GM21619 (cell line): ENCODE data around the gene TEX48.

Experiments used
- ATAC-seq: cut with Tn5 transposase; IDR thresholded peaks from one replicate; pipeline ENCODE4 v1.9.1; 2021; ENCODE audit not compliant: unreplicated experiment

Gene TEX48

DNA sequence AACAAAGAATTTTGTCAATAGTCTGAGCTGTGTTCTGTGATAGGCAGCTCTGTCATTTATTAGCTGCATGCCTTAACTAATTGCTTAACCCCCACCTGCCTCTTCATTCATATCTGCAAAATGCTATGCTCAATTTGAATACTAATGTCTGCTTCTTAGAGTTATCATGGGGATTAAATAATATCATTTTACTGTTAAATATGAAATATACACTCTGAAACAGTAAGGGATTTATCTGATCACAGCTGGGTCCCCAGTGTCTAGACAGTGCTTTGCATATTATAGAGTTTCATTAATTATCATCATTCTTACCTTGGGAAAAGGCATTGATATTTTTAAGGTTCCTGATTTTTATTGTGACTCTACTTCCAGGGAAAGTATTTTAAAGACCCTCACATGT, 12.0 kb downstream of the TEX48 start:
- ATAC-seq, result no peak

DNA sequence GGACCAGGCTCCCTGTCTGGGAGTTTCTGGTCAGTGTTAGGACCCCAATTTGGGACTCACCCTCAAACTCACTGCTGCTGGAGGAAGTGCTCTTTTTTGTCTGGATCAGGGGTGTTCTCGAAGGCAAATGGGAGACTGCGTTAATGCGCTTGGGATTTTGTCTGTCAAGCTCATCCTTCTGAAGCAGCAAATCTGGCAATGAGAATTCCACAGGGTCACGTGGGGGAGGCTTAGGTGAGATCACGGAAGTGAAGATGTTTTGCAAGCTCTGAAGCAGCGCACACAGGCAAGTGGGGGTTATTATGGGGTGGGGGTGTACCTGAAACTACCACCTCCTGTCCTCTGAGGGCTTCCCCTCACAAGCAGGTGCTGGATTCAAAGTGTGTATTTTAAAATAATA, 13.8 kb downstream of the TEX48 start:
- ATAC-seq, result no peak

DNA sequence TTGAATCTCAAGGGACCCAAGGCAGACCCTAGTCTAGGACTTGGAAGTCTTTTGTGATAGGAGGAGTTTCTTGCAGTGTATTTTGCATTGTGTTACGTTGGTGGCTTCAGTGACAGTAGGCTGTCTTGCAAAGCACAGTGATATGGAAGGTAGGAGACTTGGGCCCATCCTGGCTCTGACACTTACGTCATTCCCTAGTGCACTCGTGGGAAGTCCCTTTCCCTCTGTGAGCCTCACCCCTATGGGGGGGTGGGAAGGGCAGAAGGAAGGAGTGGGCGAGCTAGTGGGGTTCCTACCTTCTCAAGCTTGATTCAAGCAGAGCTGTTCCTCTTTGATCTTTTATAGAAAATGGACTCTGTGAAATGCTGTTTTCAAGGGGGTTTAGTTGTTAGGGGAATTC, 15.1 kb downstream of the TEX48 start:
- no peak for ATAC-seq

DNA sequence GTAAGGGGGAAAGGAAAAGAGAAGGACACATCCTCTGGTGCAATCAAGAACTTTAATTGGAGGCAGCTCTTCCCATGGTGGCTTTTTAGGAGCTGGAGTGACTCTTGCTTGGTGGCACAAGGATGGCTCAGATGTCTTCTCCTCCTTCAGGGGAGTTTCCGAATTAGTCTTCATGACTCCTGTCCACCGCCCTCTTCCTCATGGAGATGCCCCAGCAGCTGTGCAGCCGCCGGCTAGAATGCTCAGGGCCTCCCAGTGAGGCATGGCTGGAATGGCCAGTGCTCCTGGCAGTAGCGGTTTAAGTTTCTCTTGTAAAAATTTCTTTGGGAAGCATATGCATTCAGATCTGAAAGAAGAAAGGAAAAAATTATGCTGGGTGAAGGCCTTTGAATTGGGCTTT, 15.6 kb downstream of the TEX48 start:
- no peak for ATAC-seq

DNA sequence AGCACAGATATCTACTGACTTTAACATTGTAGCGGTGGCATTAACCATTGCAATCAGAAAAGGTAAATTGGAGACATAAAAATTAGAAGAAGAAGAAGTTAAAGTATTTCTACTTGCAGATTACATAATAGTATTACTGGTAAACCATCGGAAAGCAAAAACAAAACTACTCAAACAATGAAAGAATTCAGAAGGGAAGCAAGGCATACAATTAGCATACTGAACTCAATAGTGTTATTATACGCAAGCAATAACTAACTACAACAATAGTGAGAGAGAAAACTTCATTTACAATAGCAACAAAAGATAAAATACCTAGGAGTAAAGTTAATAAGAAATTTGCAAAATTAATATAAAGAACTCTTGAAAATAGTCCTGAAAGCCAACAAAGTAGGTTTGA, 17.8 kb downstream of the TEX48 start:
- ATAC-seq, result no peak

DNA sequence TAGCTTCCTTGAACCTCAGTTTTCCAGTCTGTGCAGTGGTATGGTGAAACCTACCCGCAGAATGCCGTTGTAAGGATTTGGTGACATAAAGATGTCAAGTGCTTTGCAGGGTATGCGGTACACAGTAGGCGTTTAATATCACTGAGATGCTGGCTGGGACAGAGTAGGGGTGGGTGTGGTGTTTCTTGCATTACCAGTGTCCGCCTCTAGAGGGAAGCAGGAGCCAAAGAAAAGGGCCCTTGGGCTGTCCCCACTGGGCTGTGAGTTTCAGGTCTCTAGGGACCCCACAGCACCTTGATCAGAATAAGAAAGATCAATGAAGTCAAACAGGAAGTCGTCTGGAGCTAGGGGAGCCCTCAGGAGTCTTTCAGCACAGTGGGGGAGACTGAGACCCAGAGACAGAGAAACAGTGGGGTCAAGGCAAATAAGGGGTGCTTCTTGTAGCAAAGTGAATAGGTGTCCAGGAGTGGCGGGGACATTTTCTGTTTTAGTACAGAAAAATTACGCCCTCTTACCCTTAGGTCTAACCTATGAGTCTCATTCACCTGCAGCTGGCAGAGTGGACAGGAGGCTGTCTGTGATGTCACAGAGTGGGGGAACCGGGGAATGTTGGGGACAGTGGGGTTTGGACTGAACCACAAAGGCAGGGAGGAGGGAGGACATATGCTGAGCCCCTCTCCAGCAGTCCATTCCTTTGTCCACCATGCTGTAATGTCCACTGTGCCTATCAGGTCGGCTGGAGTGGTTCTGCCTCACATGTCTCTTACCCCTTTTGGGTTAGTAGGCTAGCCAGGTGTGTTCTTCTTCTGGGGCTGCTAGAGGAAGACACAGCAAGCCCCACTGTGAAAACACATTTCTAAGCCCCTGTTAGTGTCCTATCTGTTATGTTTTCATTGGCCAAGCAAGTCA, 19.7 kb downstream of the TEX48 start:
- ATAC-seq, result peak; percentile 88

DNA sequence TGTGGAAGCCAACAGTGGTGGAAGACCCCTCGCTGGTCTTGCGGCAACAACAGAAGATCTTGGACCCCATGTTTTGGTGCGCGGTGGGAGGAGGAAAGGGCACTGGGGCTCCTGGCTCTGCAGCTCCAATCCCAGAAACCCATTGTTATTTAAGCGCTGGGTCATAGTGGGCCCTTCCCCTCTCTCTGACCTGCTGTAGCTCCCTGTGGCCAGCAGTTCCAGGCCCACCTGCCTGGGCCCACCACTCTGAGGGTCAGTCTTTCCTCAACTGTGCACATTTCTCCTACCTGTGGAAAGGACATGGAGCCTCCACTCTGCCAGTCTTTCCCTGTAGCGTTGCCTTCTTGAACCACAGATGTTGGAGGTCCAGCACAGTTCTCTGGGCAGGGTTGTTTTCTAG, 24.3 kb downstream of the TEX48 start, which contains the start of gene TEX53:
TSS of gene TEX53 (minus strand) at position 101 of the 400 bp plus-strand sequence. CDS start at position 70, 31 bp downstream.
- no peak for ATAC-seq

DNA sequence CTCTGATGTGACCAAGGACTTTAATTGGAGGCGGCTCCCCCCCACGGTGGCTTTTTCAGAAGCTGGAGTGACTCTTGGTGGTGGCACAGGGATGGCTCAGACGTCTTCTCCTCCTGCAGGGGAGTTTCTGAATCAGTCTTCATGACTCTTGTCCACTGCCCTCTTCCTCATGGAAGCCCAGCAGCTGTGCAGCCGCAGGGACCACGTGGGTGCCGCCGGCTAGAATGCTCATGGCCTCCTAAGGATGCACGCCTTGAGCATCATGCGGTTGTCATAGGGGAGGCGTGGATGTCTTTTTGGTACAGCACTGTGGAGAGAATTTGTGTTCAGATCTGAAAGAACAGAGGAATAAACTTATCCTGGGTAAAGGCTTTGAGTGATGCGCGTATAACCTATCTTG, 25.7 kb downstream of the TEX48 start:
- ATAC-seq, result no peak

DNA sequence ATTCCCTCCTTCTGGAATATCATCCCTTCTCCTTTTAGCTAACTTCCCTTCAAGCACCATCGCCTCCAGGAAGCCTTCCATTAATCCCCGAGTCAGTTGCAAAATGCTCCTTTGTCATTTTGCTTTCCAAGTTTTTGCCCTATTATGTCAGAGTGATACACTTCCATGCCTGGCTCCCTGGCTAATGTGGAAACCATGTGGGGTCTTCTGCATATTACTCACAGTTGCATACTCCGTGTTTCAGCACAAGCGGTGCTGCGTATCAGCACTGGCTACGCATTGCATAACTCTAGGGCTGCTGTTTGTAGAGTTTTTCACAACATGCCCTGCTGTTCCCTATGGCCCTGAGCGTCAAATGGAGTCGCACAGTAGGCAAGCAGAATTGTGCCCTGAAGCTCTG, 26.3 kb downstream of the TEX48 start:
- ATAC-seq, result no peak

DNA sequence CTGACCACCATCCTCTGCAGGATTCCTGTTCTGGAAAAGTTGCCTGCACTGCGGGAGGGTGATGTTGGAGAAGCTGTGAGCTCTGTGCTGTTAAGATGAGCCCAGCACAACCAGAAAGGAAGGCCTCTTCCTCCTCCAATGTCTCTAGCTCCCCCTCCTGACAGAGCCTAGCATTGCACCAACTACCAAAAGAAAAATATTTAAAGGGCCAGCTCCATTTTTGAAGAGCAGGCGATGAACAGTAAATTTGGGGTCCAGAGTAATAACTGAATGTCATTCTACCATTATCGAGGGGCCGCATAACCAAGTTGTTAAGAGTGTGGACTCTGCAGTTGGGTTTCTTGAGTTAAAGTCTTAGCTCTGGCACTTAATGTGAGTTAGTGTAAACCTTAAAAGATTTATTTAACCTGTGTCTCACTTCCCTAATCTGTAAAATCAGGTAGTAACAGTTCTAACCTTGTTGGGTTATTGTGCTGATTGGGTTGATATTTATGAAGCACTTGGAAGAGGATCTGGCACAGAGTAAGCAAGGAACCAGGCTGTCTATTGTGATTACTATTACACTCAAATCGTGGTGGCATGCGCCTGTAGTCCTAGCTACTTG, 28.3 kb downstream of the TEX48 start:
- no peak for ATAC-seq

DNA sequence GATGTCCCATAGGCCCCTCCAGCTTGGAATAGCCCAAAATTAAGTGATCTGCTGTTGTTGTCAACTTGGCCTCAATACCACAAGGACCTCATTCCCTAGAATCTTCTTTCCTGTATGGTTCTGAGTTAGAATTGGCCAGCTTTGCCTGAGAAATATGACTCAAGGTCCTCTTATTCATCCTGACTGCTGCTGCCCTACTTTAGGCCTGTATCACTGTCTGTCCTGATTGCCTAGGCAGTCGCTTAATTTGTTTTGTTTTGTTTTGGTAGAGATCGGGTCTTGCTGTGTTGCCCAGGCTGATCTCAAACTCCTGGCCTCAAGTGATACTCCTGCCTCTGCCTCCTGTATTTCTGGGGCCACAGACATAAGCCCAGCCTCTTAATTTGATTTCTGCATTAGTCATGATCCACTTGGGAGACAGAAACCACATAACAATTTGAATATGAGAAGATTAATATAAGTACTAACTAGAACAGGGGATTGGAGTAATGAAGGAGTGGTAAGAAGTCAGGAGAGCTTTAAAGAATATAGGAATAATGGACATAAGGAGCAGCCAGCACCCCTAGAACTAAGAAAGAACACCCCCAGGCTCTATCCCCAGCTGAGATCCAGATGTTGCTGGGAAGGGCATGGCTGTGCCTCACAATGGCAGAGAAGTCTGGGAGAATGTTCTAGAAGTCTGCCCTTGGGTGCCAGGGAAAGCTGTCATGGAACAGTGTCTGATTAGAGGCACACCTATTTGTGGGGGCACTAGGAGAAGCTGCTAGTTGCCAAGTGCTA, 29.0 kb downstream of the TEX48 start:
- ATAC-seq, result no peak

DNA sequence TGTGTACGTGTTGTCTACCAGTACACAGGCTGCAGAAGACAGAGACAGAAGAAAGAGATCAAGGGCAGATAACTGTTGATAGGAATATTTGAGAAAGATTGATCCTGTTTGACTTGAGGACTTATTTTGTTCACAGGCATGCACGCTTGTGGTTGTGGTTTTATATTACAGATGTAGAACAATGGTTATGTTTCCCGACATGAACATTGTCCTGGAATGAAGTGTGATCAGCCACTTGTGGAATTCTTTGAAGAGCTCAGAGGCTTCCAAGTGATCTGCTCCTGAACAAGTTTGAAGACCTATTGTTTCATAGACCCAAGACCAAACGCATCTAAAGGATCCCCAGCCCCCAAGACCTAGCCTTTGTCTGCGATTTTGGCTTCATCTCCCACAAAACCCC, 38.1 kb downstream of the TEX48 start:
- ATAC-seq, result no peak

DNA sequence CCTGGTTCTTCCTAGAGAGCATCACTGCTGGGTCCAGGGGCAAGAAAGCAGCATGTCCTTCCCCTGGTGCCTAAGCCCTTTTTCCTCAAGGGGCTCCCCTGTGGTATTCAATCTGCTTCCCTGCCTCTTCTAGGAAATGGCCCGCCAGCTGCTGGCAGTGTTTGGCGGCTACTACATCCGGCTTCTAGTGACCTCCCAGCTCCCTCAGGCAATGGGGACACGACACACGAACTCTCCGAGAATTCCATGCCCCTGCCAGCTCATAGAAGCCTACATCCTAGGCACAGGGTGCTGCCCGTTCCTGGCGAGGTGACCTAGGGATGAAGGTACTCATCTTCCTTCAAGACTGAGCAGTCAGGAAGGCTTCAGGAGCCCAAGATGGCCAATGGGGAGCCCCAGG, 39.0 kb downstream of the TEX48 start:
- no peak for ATAC-seq

DNA sequence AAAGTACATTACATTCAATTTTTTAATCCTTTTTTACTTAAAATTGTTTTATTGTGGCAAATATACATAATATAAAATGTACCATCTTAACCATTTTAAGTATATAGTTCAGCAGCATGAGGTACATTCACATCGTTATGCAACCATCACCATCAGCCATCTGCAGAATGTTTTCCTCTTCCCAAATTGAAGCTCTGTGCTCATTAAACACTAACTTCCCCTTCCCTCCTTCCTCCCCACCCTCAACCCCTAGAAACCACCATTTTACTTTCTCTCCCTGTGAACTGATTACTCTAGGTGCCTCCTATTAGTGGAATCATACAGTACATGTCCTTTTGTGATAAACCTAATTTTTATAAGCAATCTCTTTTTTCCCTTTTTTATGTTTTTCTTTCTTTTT, 40.0 kb downstream of the TEX48 start:
- ATAC-seq, result no peak

DNA sequence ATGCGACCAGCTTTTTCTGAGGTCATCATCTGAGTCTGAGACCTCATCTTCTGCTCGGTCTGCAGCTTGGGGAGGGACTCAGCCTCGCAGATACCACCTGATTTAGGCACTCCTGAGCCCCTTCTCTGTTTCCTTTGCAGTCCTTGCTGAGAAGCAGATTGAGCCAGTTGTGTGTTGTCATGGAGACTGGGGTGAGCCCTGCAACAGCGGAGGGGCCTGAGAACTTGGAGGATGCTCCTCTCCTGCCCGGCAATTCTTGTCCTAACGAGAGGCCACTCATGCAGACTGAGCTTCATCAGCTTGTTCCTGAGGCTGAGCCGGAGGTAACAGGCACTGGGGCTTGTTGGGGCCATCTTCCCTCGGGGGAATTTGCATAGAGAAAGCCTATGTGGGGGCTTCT, 43.6 kb downstream of the TEX48 start:
- no peak for ATAC-seq

DNA sequence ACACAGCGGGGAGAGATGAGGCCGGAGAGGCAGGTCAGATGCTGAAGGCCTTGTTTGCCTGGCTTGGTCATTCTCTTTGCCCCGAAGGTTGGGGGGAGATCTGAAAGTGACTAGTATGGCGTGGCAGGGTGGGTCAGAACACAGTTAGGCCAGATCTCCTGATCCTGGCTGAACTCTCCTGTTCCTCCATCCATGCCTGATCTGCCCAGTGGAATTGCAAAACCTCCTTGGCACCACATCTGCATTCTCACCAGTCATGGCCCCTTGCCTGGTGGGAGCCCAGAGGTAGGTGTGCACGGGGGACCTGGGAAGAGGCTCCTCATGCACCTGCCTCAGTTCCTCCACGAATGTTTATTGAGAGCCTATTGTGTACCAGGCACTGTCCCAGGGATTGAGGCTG, 47.6 kb downstream of the TEX48 start:
- no peak for ATAC-seq

DNA sequence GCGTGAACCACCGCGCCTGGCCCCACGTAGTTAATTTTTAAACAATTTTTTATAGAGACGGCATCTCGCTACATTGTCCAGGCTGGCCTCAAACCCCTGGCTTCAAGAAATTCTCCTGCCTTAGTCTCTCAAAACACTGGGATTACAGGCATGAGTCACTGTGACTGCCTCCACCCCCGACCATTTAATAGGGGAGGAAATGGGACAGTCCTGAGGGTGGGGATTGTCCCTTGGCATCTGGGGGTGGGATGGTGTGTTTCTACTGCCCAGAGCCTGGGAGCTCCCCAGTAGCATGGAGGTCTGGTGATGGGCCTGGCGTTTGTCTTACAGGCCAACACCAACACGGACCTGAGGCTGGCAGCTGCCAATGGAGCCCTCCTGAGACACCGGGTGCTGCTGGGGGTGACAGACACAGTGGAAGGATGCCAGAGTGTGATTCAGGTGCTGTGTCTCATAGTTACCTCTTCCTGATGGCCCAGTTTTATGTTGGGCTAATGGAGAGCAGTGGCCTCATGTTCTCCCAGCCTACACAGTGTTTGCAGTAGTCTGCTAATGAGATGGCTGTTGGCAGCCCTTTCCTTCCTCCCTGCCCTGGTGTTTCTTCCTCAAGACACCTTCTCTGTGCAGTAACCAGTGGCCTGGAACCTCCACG, 48.4 kb downstream of the TEX48 start:
- no peak for ATAC-seq

DNA sequence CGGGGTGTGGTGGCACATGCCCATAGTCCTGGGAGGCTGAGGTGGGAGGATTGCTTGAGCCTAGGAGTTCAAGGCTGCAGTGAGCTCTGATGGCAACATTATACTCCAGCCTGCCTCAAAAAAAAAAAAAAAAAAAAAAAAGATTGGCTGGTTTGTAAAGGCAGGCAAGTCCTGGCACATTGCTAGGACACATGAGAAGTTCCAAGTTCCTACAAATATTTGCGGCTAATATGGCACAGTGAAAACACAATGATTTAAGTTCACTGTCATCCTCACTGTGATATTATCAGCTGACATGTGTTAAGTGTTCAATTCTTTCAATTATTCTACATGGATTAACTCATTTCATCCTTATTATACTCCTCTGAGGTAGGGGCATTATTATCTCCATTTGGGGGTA, 50.8 kb downstream of the TEX48 start:
- no peak for ATAC-seq

DNA sequence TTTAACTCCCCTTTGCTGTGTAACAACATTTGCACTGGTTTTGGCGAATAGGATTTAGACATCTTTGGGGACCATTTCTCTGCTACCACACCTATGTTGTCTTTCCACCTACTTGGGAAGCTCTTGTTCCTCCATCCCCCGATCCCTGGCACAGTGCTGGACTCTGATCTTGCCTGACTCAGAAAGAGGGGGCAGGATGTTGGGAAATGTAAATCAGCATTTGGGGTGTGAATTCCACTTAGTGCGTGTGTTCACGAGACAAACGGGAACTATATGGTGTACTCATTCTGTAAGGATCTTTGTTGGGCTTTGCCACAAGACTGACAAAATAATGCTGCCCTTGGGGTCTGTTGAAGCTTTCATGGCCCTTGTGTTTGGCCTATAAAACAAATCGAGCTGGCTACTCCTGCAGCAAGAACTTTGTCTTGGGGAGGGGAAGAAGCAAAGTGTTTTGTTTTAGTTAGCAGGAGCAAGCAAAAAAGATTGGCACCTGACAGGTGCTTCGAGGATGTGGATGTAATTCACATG, 52.4 kb downstream of the TEX48 start:
- no peak for ATAC-seq

DNA sequence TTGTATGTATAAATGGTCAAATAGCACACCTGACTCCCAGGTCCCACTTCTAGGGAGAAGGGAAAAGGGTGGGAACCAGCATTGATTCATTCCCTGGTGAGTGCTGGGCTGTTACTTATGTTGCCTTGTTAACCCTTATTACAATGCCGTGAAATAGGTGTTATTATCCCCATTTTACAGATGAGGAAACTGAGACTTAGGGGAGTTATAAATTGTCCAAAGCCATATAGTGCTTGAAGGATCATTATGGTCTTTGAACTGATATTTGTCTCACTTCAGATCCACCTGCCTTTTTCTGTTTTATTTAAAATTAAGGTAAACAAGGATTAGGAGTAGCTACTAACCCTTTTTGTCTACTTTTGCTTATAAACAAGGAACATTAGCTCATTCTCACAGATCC, 54.4 kb downstream of the TEX48 start:
- ATAC-seq, result no peak

DNA sequence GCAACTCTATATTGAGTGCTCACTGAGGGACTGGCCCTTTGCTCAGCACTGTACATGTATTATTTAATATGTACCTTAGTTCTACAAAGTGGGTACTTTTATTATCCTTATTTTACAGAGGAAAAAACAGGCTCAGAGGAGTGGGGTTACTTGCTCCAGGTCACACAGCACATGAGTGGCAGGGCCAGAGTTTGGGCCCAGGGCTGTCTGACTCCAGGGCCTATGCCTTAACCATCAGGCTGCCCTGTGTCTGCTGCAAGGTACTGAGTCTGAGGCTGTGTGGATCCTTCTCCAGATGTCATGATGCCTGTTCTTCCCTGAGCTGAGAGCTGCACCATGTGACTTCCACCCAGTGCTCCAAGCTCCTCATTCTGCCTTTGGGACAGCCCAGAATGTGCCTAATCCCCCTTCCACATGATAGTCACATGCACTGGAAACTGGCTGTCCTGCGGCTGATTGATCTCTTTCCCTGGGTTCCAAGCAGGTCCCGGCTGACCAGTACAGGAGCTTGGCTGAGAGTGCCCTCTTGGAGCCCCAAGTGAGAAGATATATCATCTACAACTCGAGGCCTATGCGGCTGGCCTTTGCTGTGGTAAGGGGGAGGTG, 55.5 kb downstream of the TEX48 start:
- no peak for ATAC-seq
